T-helper 1 cell treated with Interleukin-12 subunit alpha and Interleukin-12 subunit beta and Interleukin-4 antibody, amounts not matched to agents 30 μg/mL and 1 μg/mL, for 36 hours (primary cell): Measurements from ENCODE around the gene UNC45B.

Experiments
- H3K27ac Mint-ChIP-seq: one replicate; pipeline ENCODE4 v1.8.0; 2021; ENCODE audit warnings: mild to moderate bottlenecking, mixed read lengths
- H3K27me3 Mint-ChIP-seq: one replicate; pipeline ENCODE4 v1.8.0; 2021; ENCODE audit warnings: low read depth, mixed read lengths
- H3K36me3 Mint-ChIP-seq: one replicate; pipeline ENCODE4 v1.8.0; 2021; ENCODE audit warnings: low read depth, mixed read lengths
- H3K4me1 Mint-ChIP-seq: one replicate; pipeline ENCODE4 v1.8.0; 2021; ENCODE audit warnings: low read depth, mixed read lengths
- H3K4me3 Mint-ChIP-seq: one replicate; pipeline ENCODE4 v1.8.0; 2021; ENCODE audit warnings: mild to moderate bottlenecking, moderate library complexity, mixed read lengths
- H3K9me3 Mint-ChIP-seq: one replicate; pipeline ENCODE4 v1.8.0; 2021; ENCODE audit warnings: mixed read lengths

Gene UNC45B

GRCh38 chr17:35236821-35237220, 89.2 kb downstream of the UNC45B start:
- Mint-ChIP-seq H3K9me3 (peaks cover 11% of the 10 kb centered on the region), H3K27ac (no peak overlapping the region), H3K36me3 (peaks cover 53% of the 10 kb centered on the region), H3K4me1 (peaks cover 61% of the 10 kb centered on the region), H3K4me3 (no peak overlapping the region), H3K27me3 (no peaks in the 10 kb centered on the region)

GRCh38 chr17:35238821-35239220, 91.2 kb downstream of the UNC45B start:
- Mint-ChIP-seq H3K36me3 (peaks cover 58% of the 10 kb centered on the region), H3K4me1 (peaks cover 62% of the 10 kb centered on the region), H3K4me3 (peak overlapping the region; percentile 100), H3K27me3 (no peaks in the 10 kb centered on the region), H3K27ac (peak overlapping the region; percentile 70), H3K9me3 (peaks cover 11% of the 10 kb centered on the region)
